Esophagus muscularis mucosa (tissue), 4 donors: ENCODE data around the gene ANKRD13D. TPM values are rescaled to one million over a fixed set of nuclear protein-coding genes. Genes with fewer than 3 reads are reported as not detected.

Source experiments
- DNase-seq: peaks from one replicate; pipeline ENCODE4 v3.0.0-alpha.2; 2017; ENCODE audit errors: extremely low spot score
- H3K27ac ChIP-seq, 4 donors: fragments of 200-600 bp; sonication (generic); replicated peaks in 1 of 4; 1 replicate in 3 of 4; 2 replicates in 1 of 4; pipeline ENCODE4 v1.5.1; 2016 to 2019; ENCODE audit warnings: mild to moderate bottlenecking in 1 of 4
- H3K27me3 ChIP-seq, 4 donors: fragments of 200-600 bp; sonication (generic); one replicate each; pipeline versions ENCODE4 v1.5.1 to v1.6.0; 2016 to 2019
- H3K36me3 ChIP-seq, 4 donors: fragments of 200-600 bp; sonication (generic); one replicate each; pipeline ENCODE4 v1.5.1; 2016 to 2019
- H3K4me1 ChIP-seq, 4 donors: fragments of 200-600 bp; sonication (generic); one replicate each; pipeline ENCODE4 v1.5.1; 2016 to 2019
- H3K4me3 ChIP-seq, 4 donors: fragments of 200-600 bp; sonication (generic); 1 replicate in 2 of 4; 2 replicates in 2 of 4; pipeline ENCODE4 v1.5.1; 2016 to 2019; ENCODE audit warnings: mild to moderate bottlenecking in 4 of 4, moderate library complexity in 1 of 4
- H3K9me3 ChIP-seq, 4 donors: fragments of 200-600 bp; sonication (generic); 1 replicate in 3 of 4; 2 replicates in 1 of 4; pipeline ENCODE4 v1.5.1; 2016 to 2019
- CTCF ChIP-seq, 3 experiments: fragments of 200-600 bp in 2 of 3; fragments of 450-650 bp in 1 of 3; sonication (generic) in 2 of 3; IDR thresholded peaks; one replicate each; pipeline ENCODE4 v1.5.1; 2017 to 2019; ENCODE audit warnings: antibody characterized with exemption in 3 of 3, mild to moderate bottlenecking in 2 of 3, moderate library complexity in 1 of 3
- EP300 ChIP-seq: sonication (generic); formaldehyde crosslinking; IDR thresholded peaks from one replicate; pipeline ENCODE4 v1.6.1; 2017; ENCODE audit warnings: antibody characterized with exemption
- POLR2A ChIP-seq: fragments of 450-650 bp; IDR thresholded peaks from one replicate; pipeline ENCODE4 v1.6.1; 2017; ENCODE audit warnings: antibody characterized with exemption, moderate library complexity, mild to moderate bottlenecking, low read depth
- POLR2AphosphoS5 ChIP-seq, 2 donors: sonication (generic); formaldehyde crosslinking; IDR thresholded peaks; one replicate each; pipeline ENCODE4 v1.6.1; 2017; ENCODE audit warnings: antibody characterized with exemption in 2 of 2
- WGBS: methylation state at CpG from one replicate; pipeline ENCODE4 v1.1.5; 2018; 5-methylcytosine and 5-hydroxymethylcytosine counted together
- intact Hi-C: fragments of 100-400 bp; cut with DNase I; formaldehyde crosslinking; loops from one replicate; pipeline ENCODE4 v1.15.1; 2023
- total RNA-seq, 4 donors: library from RNA; depleted of rRNA; stranded (reverse); fragments of >200 nt; gene quantifications; one replicate each; pipeline versions ENCODE4 v1.1.0 to v1.2.1, GENCODE V29; 2016

Gene ANKRD13D
- total RNA-seq, 4 donors from 2014 or later: 27.7 to 53.0 (median 39.5) TPM

GRCh38 chr11:67288452-67289225, 464 bp upstream of the ANKRD13D start:
- Histone ChIP-seq H3K27ac (peak overlapping the region; percentile 88 to 98 (median 93)), H3K27me3 (no peaks in the 10 kb centered on the region), H3K36me3 (peaks cover 21 to 58% (median 49%) of the 10 kb centered on the region in 4 donors), H3K4me3 (peak overlapping the region; percentile 66 to 97 (median 74)), H3K4me1 (peaks cover 36 to 84% (median 72%) of the 10 kb centered on the region in 4 donors), H3K9me3 (no peaks in the 10 kb centered on the region)
- intact Hi-C loops: no loop called here
- 0% methylated on average over 23 of the region's 87 CpGs for WGBS
- TF ChIP-seq EP300: no peak
- peak; percentile 24 to 56 (median 38) for TF ChIP-seq CTCF (IDR thresholded peaks at IDR 0.05)
- TF ChIP-seq POLR2A: peak; percentile 13
- TF ChIP-seq POLR2AphosphoS5 (IDR thresholded peaks at IDR 0.05): peak; percentile 78 to 80
- peak; percentile 98 for DNase-seq

GRCh38 chr11:67289651-67290479, 762 bp downstream of the ANKRD13D start:
- WGBS: 25% methylated on average over 20 of the region's 36 CpGs
- TF ChIP-seq POLR2A (no peak), CTCF (IDR thresholded peaks at IDR 0.05) (no peak), EP300 (no peak), POLR2AphosphoS5 (IDR thresholded peaks at IDR 0.05) (no peak)
- Histone ChIP-seq H3K36me3 (peaks cover 8 to 47% (median 42%) of the 10 kb centered on the region in 4 donors), H3K27me3 (no peaks in the 10 kb centered on the region), H3K4me1 (peaks cover 36 to 77% (median 73%) of the 10 kb centered on the region in 4 donors), H3K4me3 (peak overlapping the region; percentile 66 to 97 (median 74)), H3K9me3 (no peaks in the 10 kb centered on the region), H3K27ac (peak overlapping the region; percentile 88 to 98 (median 93))
- intact Hi-C loops: no loop called here
- DNase-seq: no peak

GRCh38 chr11:67290801-67291200, 1.7 kb downstream of the ANKRD13D start:
- peaks cover 36 to 70% (median 67%) of the 10 kb centered on the region in 4 donors for H3K4me1 ChIP-seq
- no peak for DNase-seq
- H3K27me3 ChIP-seq: no peaks in the 10 kb centered on the region
- intact Hi-C loops: no loop called here
- TF ChIP-seq POLR2AphosphoS5 (IDR thresholded peaks at IDR 0.05) (peak in 1 of 2 donors; percentile 13), POLR2A (no peak)
- peak overlapping the region; percentile 88 to 98 (median 93) for H3K27ac ChIP-seq
- H3K9me3 ChIP-seq: peaks cover 0 to 4% (median 2%) of the 10 kb centered on the region in 4 donors
- peaks cover 7 to 45% (median 40%) of the 10 kb centered on the region in 4 donors for H3K36me3 ChIP-seq
- H3K4me3 ChIP-seq: peak overlapping the region in 2 of 4 donors; percentile 72 to 97
- no CpG with 5 or more reads among the region's 7 CpGs for WGBS

GRCh38 chr11:67291481-67292381, 2.6 kb downstream of the ANKRD13D start:
- DNase-seq: no peak
- peaks cover 0 to 9% (median 3%) of the 10 kb centered on the region in 4 donors for H3K9me3 ChIP-seq
- intact Hi-C loops: no loop called here
- peaks cover 32 to 61% (median 59%) of the 10 kb centered on the region in 4 donors for H3K4me1 ChIP-seq
- peak overlapping the region in 1 of 4 donors; percentile 27 for H3K27ac ChIP-seq
- WGBS: 93% methylated on average over 15 of the region's 33 CpGs
- H3K27me3 ChIP-seq: no peaks in the 10 kb centered on the region
- H3K36me3 ChIP-seq: peaks cover 7 to 40% (median 33%) of the 10 kb centered on the region in 4 donors
- TF ChIP-seq EP300: no peak
- no peak for TF ChIP-seq CTCF (IDR thresholded peaks at IDR 0.05)
- TF ChIP-seq POLR2AphosphoS5 (IDR thresholded peaks at IDR 0.05): no peak
- TF ChIP-seq POLR2A: no peak
- H3K4me3 ChIP-seq: no peak overlapping the region
